IPS-20b (cell line): ENCODE measurements around the gene SRGAP2C.
"Not testable (repeated sequence)": the region's sequence is repeated elsewhere in the genome, so short reads cannot be mapped to it uniquely, and the experiment has no call there.

Source experiments
- H3K27ac ChIP-seq: one replicate; pipeline ENCODE4 v1.5.1; 2013; ENCODE audit warnings: low read length
- H3K27me3 ChIP-seq: 2 replicates; pipeline ENCODE4 v1.6.1; 2013; ENCODE audit warnings: mild to moderate bottlenecking, low read length, inconsistent platforms; ENCODE audit not compliant: insufficient read depth
- H3K36me3 ChIP-seq: 2 replicates; pipeline ENCODE4 v1.6.1; 2013; ENCODE audit warnings: low read depth, mild to moderate bottlenecking, inconsistent platforms, low read length, moderate library complexity; ENCODE audit not compliant: insufficient read depth
- H3K4me1 ChIP-seq: 2 replicates; pipeline ENCODE4 v1.6.1; 2013; ENCODE audit warnings: mild to moderate bottlenecking, control low read depth, inconsistent platforms, low read length, moderate library complexity; ENCODE audit not compliant: insufficient read depth
- H3K4me3 ChIP-seq: 2 replicates; pipeline ENCODE4 v1.5.1; 2013; ENCODE audit warnings: mild to moderate bottlenecking, low read length, inconsistent platforms
- H3K9ac ChIP-seq: 2 replicates; pipeline ENCODE4 v1.6.1; 2013; ENCODE audit warnings: low read depth, mild to moderate bottlenecking, inconsistent platforms, low read length, moderate library complexity
- H3K9me3 ChIP-seq: 2 replicates; pipeline ENCODE4 v1.6.1; 2013; ENCODE audit warnings: mild to moderate bottlenecking, low read depth, low read length, inconsistent platforms; ENCODE audit not compliant: insufficient read depth

SRGAP2C gene

DNA sequence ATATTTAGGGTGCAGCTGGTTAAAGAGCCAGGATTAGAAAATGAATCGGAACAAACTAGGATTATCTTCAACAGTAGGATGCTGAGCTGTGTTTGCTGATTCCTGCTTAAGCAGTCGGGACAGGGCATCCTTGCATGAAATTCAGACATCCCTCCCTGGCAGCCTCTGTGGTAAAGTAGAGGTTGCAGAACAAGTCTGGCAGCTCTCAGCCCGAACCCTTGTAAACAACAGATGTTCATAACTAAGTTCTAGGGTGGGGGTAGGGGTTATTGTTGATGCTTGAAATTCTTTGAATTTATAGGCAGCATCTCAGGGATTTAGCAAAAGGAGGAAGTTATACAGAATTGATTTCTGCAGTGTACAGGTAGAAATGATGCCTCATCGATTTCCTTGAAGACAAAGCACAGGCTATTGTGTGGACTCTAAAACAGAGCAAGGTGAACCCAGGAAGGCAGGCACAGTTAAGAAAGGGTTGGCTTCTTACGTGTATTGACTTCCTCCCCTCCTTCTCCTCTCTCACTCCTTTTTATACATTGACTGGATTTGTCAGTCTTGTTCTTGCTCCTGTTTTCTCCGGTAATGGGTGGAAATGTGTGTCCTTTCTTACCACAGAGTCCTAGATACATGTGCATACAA, 114.9 kb downstream of the SRGAP2C start:
- not testable (repeated sequence) for H3K4me3 ChIP-seq, H3K27me3 ChIP-seq, H3K4me1 ChIP-seq, H3K9me3 ChIP-seq, H3K36me3 ChIP-seq, H3K27ac ChIP-seq, H3K9ac ChIP-seq

GRCh38 chr1:121301876-121302275, 117.1 kb downstream of the SRGAP2C start:
- H3K36me3 ChIP-seq, H3K9ac ChIP-seq, H3K4me3 ChIP-seq, H3K9me3 ChIP-seq, H3K27ac ChIP-seq, H3K27me3 ChIP-seq, H3K4me1 ChIP-seq: not testable (repeated sequence)

DNA sequence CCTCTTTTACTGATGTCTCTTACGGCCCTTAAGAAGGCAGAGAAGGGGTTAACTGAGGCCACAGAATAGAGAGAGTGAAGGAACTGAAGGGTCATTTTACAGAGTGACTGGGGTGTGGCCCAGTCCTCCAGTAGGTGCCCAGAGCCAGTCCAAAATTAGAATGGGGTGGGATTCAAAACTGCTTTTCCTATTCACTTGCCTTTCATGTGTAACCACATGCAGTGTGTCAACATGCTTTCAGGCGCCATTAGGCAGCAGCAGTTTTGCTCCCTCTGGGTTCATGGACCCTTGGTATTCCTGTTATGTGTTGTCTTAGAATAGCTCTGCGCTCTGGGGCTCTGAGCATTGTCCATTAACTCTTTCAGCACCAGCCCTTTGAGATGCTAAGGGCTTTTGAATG, 123.0 kb downstream of the SRGAP2C start:
- not testable (repeated sequence) for H3K36me3 ChIP-seq, H3K27ac ChIP-seq, H3K4me3 ChIP-seq, H3K9me3 ChIP-seq, H3K27me3 ChIP-seq, H3K9ac ChIP-seq, H3K4me1 ChIP-seq

DNA sequence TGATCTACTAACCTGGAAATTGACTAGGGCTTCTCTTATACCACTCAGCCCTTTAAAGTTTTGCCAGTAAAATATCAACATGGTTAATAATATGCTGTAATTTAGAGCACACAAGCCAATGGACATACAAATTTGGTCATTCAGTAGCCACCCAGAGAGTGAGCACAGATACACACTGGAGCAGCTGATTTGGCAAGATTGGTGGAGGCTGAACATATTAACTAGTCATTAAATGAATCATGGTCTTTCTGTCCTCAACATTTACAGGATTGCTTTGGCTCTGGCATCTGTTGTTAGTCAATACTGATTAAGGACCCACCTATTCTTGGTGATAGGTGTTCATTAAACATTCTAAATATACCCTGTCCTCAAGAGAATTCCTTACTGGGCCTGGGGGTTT, 130.7 kb downstream of the SRGAP2C start:
- H3K27ac ChIP-seq, H3K9ac ChIP-seq, H3K4me1 ChIP-seq, H3K4me3 ChIP-seq, H3K9me3 ChIP-seq, H3K36me3 ChIP-seq, H3K27me3 ChIP-seq: not testable (repeated sequence)

DNA sequence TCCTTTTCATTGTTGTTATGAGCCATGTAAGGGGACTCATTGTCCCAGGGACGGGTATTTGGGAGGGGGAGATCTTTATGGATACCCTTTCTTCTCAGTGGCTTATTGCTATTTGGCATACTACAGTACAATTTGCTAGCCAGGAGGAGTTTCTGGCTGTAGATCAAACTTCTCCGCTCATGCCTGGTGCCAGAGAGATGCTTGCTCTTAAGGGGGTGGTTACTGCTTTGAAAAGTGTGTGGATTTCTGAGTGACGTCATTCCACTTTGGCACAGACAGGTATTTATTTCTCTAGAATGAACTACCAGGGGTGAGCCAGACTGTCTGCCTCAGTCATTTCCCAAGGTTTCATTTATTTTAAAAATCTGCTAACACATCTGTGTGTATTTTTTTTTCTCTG, 131.3 kb downstream of the SRGAP2C start:
- not testable (repeated sequence) for H3K27me3 ChIP-seq, H3K9me3 ChIP-seq, H3K9ac ChIP-seq, H3K27ac ChIP-seq, H3K36me3 ChIP-seq, H3K4me1 ChIP-seq, H3K4me3 ChIP-seq

DNA sequence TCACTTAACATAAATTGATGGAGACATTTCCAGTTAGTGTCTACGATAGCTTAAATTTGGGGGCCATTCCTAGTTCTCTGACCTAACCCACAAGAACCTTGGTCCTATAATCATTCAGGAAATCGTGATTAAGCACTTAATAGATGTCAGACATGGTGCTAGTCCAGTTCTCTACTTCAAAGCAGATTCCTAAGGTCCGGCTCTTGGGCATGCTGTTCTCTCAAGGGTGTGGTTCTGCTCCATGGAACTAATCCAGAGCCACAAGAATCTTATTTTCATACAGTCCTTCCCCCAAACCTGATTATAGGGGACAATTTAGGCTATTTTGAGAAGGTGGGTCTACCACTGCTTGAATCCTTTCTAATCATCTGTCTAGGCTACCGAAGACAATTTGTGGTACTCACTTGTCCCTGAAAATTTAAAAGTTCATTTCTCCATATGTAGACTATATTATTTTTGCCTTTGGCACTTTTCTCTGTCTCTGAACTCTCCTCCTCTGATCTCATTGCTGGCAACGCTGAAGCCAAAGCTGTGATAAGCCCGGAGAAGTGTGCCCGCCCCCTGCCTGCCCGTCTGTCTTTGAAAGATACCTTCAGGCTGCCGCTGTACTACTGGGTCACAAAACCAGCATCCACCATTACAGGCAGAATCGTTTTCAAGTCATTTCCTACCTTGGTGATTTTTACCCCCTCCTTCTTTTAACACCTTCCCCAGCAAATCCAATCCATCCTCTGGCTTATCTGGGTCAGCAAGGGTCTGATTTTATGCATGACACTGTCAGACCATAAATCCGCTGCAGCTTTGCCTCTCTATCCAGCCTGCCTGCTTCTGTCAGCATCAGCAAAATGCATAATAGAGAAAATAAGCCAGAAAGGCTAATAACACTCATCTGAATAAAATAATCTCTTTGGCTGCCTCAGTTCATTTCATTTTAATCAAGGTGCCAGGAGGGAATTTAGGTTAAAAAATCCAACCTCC, 133.0 kb downstream of the SRGAP2C start:
- not testable (repeated sequence) for H3K9me3 ChIP-seq, H3K9ac ChIP-seq, H3K4me1 ChIP-seq, H3K27me3 ChIP-seq, H3K27ac ChIP-seq, H3K4me3 ChIP-seq, H3K36me3 ChIP-seq

- not testable (repeated sequence) for H3K27ac ChIP-seq, H3K36me3 ChIP-seq, H3K27me3 ChIP-seq, H3K9me3 ChIP-seq, H3K4me3 ChIP-seq, H3K4me1 ChIP-seq, H3K9ac ChIP-seq
Observed at GRCh38 chr1:121318687-121319086, 133.9 kb downstream of the SRGAP2C start.

DNA sequence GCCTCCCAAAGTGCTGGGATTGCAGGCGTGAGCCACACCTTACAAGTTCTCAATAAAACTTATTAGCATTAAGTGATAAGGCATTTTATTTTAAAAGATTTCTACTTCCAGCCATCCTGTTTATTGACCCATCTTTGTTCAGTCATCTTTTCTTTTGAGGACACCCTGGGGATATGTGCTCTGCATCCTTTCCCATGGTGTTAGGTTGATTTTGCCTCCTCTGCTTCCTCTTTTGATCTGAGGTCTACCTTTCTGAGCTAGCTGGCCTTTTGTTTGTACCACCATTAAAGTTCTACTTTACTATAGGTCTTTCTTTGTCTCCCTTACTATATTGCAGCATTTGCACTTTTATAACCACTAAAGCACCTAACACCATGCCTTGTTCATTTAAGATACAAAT, 136.9 kb downstream of the SRGAP2C start:
- not testable (repeated sequence) for H3K4me3 ChIP-seq, H3K27ac ChIP-seq, H3K9me3 ChIP-seq, H3K4me1 ChIP-seq, H3K9ac ChIP-seq, H3K36me3 ChIP-seq, H3K27me3 ChIP-seq

- H3K9me3 ChIP-seq, H3K36me3 ChIP-seq, H3K9ac ChIP-seq, H3K27me3 ChIP-seq, H3K4me1 ChIP-seq, H3K27ac ChIP-seq, H3K4me3 ChIP-seq: not testable (repeated sequence)
Observed at GRCh38 chr1:121324726-121325125, 140.0 kb downstream of the SRGAP2C start.

DNA sequence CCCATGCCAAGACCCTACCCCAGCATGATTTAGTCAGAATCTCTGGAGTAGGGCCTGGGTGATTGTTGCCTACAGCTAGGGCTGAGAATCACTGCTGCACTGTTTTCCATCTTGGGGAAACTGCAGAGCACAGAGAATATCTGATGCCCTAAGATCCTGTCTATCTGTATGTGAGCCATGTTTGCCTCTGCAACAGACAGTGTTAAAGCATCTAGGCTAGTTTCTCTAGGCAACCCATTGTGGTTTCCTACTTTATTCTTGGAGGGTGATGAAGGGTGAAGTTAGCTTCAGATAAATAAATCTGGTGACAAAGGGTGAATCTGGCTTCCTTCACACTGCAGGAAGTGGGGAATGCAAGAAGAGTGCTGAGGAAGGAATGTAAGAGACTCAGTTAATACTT, 147.4 kb downstream of the SRGAP2C start:
- not testable (repeated sequence) for H3K9me3 ChIP-seq, H3K4me3 ChIP-seq, H3K9ac ChIP-seq, H3K36me3 ChIP-seq, H3K27me3 ChIP-seq, H3K4me1 ChIP-seq, H3K27ac ChIP-seq

- H3K27ac ChIP-seq, H3K9ac ChIP-seq: not testable (repeated sequence)
Observed at GRCh38 chr1:121332599-121333562, 148.1 kb downstream of the SRGAP2C start.

More at GRCh38 chr1:121332599-121333562, 148.1 kb downstream of the SRGAP2C start:
- not testable (repeated sequence) for H3K27me3 ChIP-seq, H3K4me1 ChIP-seq, H3K36me3 ChIP-seq, H3K9me3 ChIP-seq, H3K4me3 ChIP-seq
